Caco-2 (cell line): Measurements from ENCODE around the gene IL10RA. TPM values are rescaled to one million over a fixed set of nuclear protein-coding genes. Genes with fewer than 3 reads are reported as not detected.

Source experiments
- BruUV-seq: library from RNA; stranded (reverse); fragments of 400-500 nt; replicated peaks from 2 replicates; lab custom pipeline; 2021; lab: Mats Ljungman, UMichigan
- CTCF ChIA-PET: fragments of 300-600 bp; sonication (Branson Sonifier 250); formaldehyde crosslinking; loops from one replicate; lab custom pipeline; 2022; ENCODE audit warnings: antibody characterized with exemption; lab: Charles Lee
- POLR2A ChIA-PET: fragments of 300-600 bp; sonication (Branson Sonifier 250); formaldehyde crosslinking; loops from one replicate; lab custom pipeline; 2022; ENCODE audit warnings: antibody characterized with exemption; lab: Charles Lee
- DNase-seq, 2 experiments: peaks; one replicate each; pipeline versions ENCODE4 v3.0.0 to v3.0.0-alpha.2; 2020 to 2022
- H3K27me3 ChIP-seq: replicated peaks from 2 replicates; pipeline ENCODE4 v1.6.0; 2011; ENCODE audit warnings: low read length; ENCODE audit not compliant: control insufficient read depth, insufficient read depth
- H3K36me3 ChIP-seq: 2 replicates; pipeline ENCODE4 v1.5.1; 2011; ENCODE audit warnings: low read length; ENCODE audit not compliant: control insufficient read depth, insufficient read depth
- H3K4me1 ChIP-seq: fragments of 250-450 bp; sonication (Bioruptor Pico); 2 replicates; pipeline ENCODE4 v1.5.1; 2020; ENCODE audit warnings: mild to moderate bottlenecking
- H3K4me3 ChIP-seq: 2 replicates; pipeline ENCODE4 v1.5.1; 2011; ENCODE audit warnings: low read depth, mild to moderate bottlenecking, control low read depth, low read length
- H3K9me3 ChIP-seq: fragments of 250-450 bp; sonication (Bioruptor Pico); 2 replicates; pipeline ENCODE4 v1.5.1; 2020; ENCODE audit warnings: mild to moderate bottlenecking, moderate library complexity
- H3K27ac Mint-ChIP-seq: one replicate; pipeline ENCODE4 v1.8.0; 2022; ENCODE audit warnings: mixed read lengths; ENCODE audit not compliant: unreplicated experiment
- H3K27me3 Mint-ChIP-seq: one replicate; pipeline ENCODE4 v1.8.0; 2022; ENCODE audit warnings: mixed read lengths; ENCODE audit not compliant: insufficient read depth, unreplicated experiment
- H3K36me3 Mint-ChIP-seq: one replicate; pipeline ENCODE4 v1.8.0; 2022; ENCODE audit warnings: mild to moderate bottlenecking, mixed read lengths; ENCODE audit not compliant: insufficient read depth, unreplicated experiment
- H3K4me1 Mint-ChIP-seq: one replicate; pipeline ENCODE4 v1.8.0; 2022; ENCODE audit warnings: low read depth, mixed read lengths; ENCODE audit not compliant: unreplicated experiment
- H3K4me3 Mint-ChIP-seq: one replicate; pipeline ENCODE4 v1.8.0; 2022; ENCODE audit warnings: mild to moderate bottlenecking, moderate library complexity, mixed read lengths; ENCODE audit not compliant: unreplicated experiment
- H3K9me3 Mint-ChIP-seq: one replicate; pipeline ENCODE4 v1.8.0; 2022; ENCODE audit warnings: mixed read lengths; ENCODE audit not compliant: unreplicated experiment
- CTCF ChIP-seq, 2 experiments: fragments of 200-600 bp in 1 of 2; IDR thresholded peaks; 1 replicate in 1 of 2; 2 replicates in 1 of 2; pipeline versions ENCODE4 v1.5.1 to v1.8.0; 2011 to 2022; ENCODE audit warnings: antibody characterized with exemption in 1 of 2, control low read depth in 1 of 2, inconsistent platforms in 1 of 2, low read depth in 1 of 2, low read length in 1 of 2, mild to moderate bottlenecking in 1 of 2, moderate library complexity in 1 of 2; ENCODE audit not compliant: insufficient read depth in 1 of 2, severe bottlenecking in 1 of 2, unreplicated experiment in 1 of 2
- intact Hi-C: fragments of 100-400 bp; cut with micrococcal nuclease; formaldehyde crosslinking; loops from one replicate; pipeline ENCODE4 v1.10.0; 2022; ENCODE audit not compliant: unreplicated experiment
- total RNA-seq: library from RNA; stranded (reverse); gene quantifications from 2 replicates; pipeline ENCODE4 v1.2.3, GENCODE V29; 2022

The IL10RA gene
- total RNA-seq, 1 experiment from 2014 or later = 1.6 TPM

GRCh38 chr11:118042796-118043195 is 56.6 kb downstream of the IL10RA start:
- Mint-ChIP-seq H3K9me3 (no peaks in the 10 kb centered on the region), H3K4me3 (no peak overlapping the region), H3K4me1 (no peaks in the 10 kb centered on the region), H3K36me3 (no peaks in the 10 kb centered on the region), H3K27ac (no peak overlapping the region), H3K27me3 (peaks cover 28% of the 10 kb centered on the region)
- ChIA-PET CTCF (no interaction called here), POLR2A (no interaction called here)
- TF ChIP-seq CTCF (IDR thresholded peaks at IDR 0.05; ENCODE audit: insufficient read depth in 1 of 2, low read depth in 1 of 2, low read length in 1 of 2, severe bottlenecking in 1 of 2, unreplicated experiment in 1 of 2) = no peak
- Histone ChIP-seq H3K9me3 (no peaks in the 10 kb centered on the region), H3K4me3 (no peak overlapping the region), H3K27me3 (no peaks in the 10 kb centered on the region), H3K36me3 (no peaks in the 10 kb centered on the region), H3K4me1 (no peaks in the 10 kb centered on the region)
- BruUV-seq = no TSS peak
- DNase-seq = no peak
- intact Hi-C loops = no loop called here

- H3K9me3 Mint-ChIP-seq = no peaks in the 10 kb centered on the region
- no peaks in the 10 kb centered on the region for H3K36me3 ChIP-seq
- H3K27me3 Mint-ChIP-seq = peaks cover 25% of the 10 kb centered on the region
- no peaks in the 10 kb centered on the region for H3K9me3 ChIP-seq
- BruUV-seq = no TSS peak
- no peaks in the 10 kb centered on the region for H3K4me1 Mint-ChIP-seq
- ChIA-PET POLR2A (no interaction called here), CTCF (interaction anchor here (0.5 to 0.7 kb wide), 4 partner anchors 32 to 227 kb away, joined by 3 to 4 read pairs (median 4); no protein-coding TSS in a partner anchor)
- H3K36me3 Mint-ChIP-seq = no peaks in the 10 kb centered on the region
- TF ChIP-seq CTCF (IDR thresholded peaks at IDR 0.05; ENCODE audit: insufficient read depth in 1 of 2, low read depth in 1 of 2, low read length in 1 of 2, severe bottlenecking in 1 of 2, unreplicated experiment in 1 of 2) = no peak
- no peaks in the 10 kb centered on the region for H3K4me1 ChIP-seq
- DNase-seq = no peak
- H3K4me3 Mint-ChIP-seq = no peak overlapping the region
- H3K27me3 ChIP-seq = no peaks in the 10 kb centered on the region
- intact Hi-C loops = no loop called here
- no peak overlapping the region for H3K4me3 ChIP-seq
- H3K27ac Mint-ChIP-seq = no peak overlapping the region
Observed at GRCh38 chr11:118045191-118045590, 59.0 kb downstream of the IL10RA start.

GRCh38 chr11:118046051-118046963 is 60.1 kb downstream of the IL10RA start:
- Histone ChIP-seq H3K27me3 (no peaks in the 10 kb centered on the region), H3K36me3 (no peaks in the 10 kb centered on the region), H3K4me3 (no peak overlapping the region), H3K4me1 (no peaks in the 10 kb centered on the region), H3K9me3 (no peaks in the 10 kb centered on the region)
- ChIA-PET CTCF (interaction anchor here (1.0 kb wide), 1 partner anchor 100 kb away, joined by 3 read pairs; no protein-coding TSS in a partner anchor), POLR2A (interaction anchor here (0.6 kb wide), 1 partner anchor 74 kb away, joined by 12 read pairs; no protein-coding TSS in a partner anchor)
- TF ChIP-seq CTCF (IDR thresholded peaks at IDR 0.05; ENCODE audit: insufficient read depth in 1 of 2, low read depth in 1 of 2, low read length in 1 of 2, severe bottlenecking in 1 of 2, unreplicated experiment in 1 of 2) = no peak
- no peak for DNase-seq
- H3K9me3 Mint-ChIP-seq = no peaks in the 10 kb centered on the region
- H3K27me3 Mint-ChIP-seq = peaks cover 25% of the 10 kb centered on the region
- H3K27ac Mint-ChIP-seq = no peak overlapping the region
- BruUV-seq = no TSS peak
- no peak overlapping the region for H3K4me3 Mint-ChIP-seq
- H3K4me1 Mint-ChIP-seq = no peaks in the 10 kb centered on the region
- H3K36me3 Mint-ChIP-seq = no peaks in the 10 kb centered on the region
- intact Hi-C loops = no loop called here
